Measurements from ENCODE around the gene ZBED4.

Gene ZBED4

GRCh38 chr22:49852898-49853894, at the start of gene ZBED4:
Gene ZBED4, plus strand, starts transcription at chr22:49853844. Its CDS starts 29,819 bp downstream, at chr22:49883663.
- DNase-seq (ENCODE audit: low spot score) = peak; percentile 100
- TF ChIP-seq CTCF (IDR thresholded peaks at IDR 0.05; ENCODE audit: extremely low read depth, missing control alignments) = no peak

GRCh38 chr22:49807129-49807528, 46.5 kb upstream of the ZBED4 start:
- no peak for TF ChIP-seq CTCF (IDR thresholded peaks at IDR 0.05; ENCODE audit: extremely low read depth, missing control alignments)

GRCh38 chr22:49807780-49808708, 45.6 kb upstream of the ZBED4 start:
- no peak for TF ChIP-seq CTCF (IDR thresholded peaks at IDR 0.05; ENCODE audit: extremely low read depth, missing control alignments)
- no peak for DNase-seq (ENCODE audit: low spot score)

More at GRCh38 chr22:49807129-49807528, 46.5 kb upstream of the ZBED4 start:
- DNase-seq (ENCODE audit: low spot score) = no peak

- DNase-seq (ENCODE audit: low spot score) = no peak
- TF ChIP-seq CTCF (IDR thresholded peaks at IDR 0.05; ENCODE audit: extremely low read depth, missing control alignments) = no peak
These were observed 43.2 kb upstream of the ZBED4 start for GRCh38 chr22:49810363-49811019.

GRCh38 chr22:49811020-49811791, 42.4 kb upstream of the ZBED4 start:
- DNase-seq (ENCODE audit: low spot score) = no peak
- no peak for TF ChIP-seq CTCF (IDR thresholded peaks at IDR 0.05; ENCODE audit: extremely low read depth, missing control alignments)

- TF ChIP-seq CTCF (IDR thresholded peaks at IDR 0.05; ENCODE audit: extremely low read depth, missing control alignments) = no peak
- no peak for DNase-seq (ENCODE audit: low spot score)
These were observed 40.8 kb upstream of the ZBED4 start for GRCh38 chr22:49812838-49813237.
